Measurements from ENCODE around the gene MTHFR. TPM values are rescaled to one million over a fixed set of nuclear protein-coding genes. Genes with fewer than 3 reads are reported as not detected.

The MTHFR gene
- total RNA-seq, 1 donor from 2014 or later, result 34.1 TPM

Other genes starting within 250 kb of the MTHFR start
- 4.2 TPM for gene FBXO2, start 151.5 kb downstream of the MTHFR start, total RNA-seq
- gene FBXO44, start 151.1 kb downstream of the MTHFR start, total RNA-seq, result 19.0 TPM
- gene FBXO6, start 141.8 kb downstream of the MTHFR start, total RNA-seq, result 11.8 TPM
- gene MAD2L2, start 124.8 kb downstream of the MTHFR start, total RNA-seq, result 20.1 TPM
- 0.03 TPM for gene DRAXIN, start 114.3 kb downstream of the MTHFR start, total RNA-seq
- 18.3 TPM for gene AGTRAP, start 69.8 kb downstream of the MTHFR start, total RNA-seq
- gene C1orf167, start 43.8 kb downstream of the MTHFR start, total RNA-seq, result 5.0 TPM
- gene CLCN6, start 227 bp upstream of the MTHFR start, total RNA-seq, result 15.7 TPM
- gene NPPA, start 41.8 kb upstream of the MTHFR start, total RNA-seq, result 8.2 TPM
- 5.1 TPM for gene NPPB, start 53.0 kb upstream of the MTHFR start, total RNA-seq
- 32.5 TPM for gene KIAA2013, start 120.5 kb upstream of the MTHFR start, total RNA-seq
- gene PLOD1, start 128.8 kb upstream of the MTHFR start, total RNA-seq, result 70.4 TPM
- 697 TPM for gene MFN2, start 174.5 kb upstream of the MTHFR start, total RNA-seq
- 12.3 TPM for gene MIIP, start 213.5 kb upstream of the MTHFR start, total RNA-seq

Data from Right ventricle myocardium inferior (tissue), 1 donor.